BJ (cell line): ENCODE results near the gene ZNF587B. TPM values are rescaled to one million over a fixed set of nuclear protein-coding genes. Genes with fewer than 3 reads are reported as not detected.
"Not testable (repeated sequence)": the region's sequence is repeated elsewhere in the genome, so short reads cannot be mapped to it uniquely, and the experiment has no call there.

Source experiments
- CTCF ChIA-PET: fragments of 350-600 bp; formaldehyde crosslinking; extraction: SDS; loops from one replicate; lab custom pipeline; 2021; ENCODE audit warnings: antibody characterized with exemption, inconsistent platforms; lab: Yijun Ruan, JAX
- POLR2A ChIA-PET: fragments of 300-600 bp; sonication (Branson Sonifier 250); formaldehyde crosslinking; extraction: SDS; loops from one replicate; lab custom pipeline; 2021; ENCODE audit warnings: antibody characterized with exemption; lab: Charles Lee
- DNase-seq: peaks from one replicate; pipeline ENCODE4 v3.0.0-alpha.2; 2011; ENCODE audit warnings: low read depth
- H3K27me3 ChIP-seq: 2 replicates; pipeline ENCODE4 v1.6.0; 2011; ENCODE audit warnings: low read length; ENCODE audit not compliant: control insufficient read depth, insufficient read depth
- H3K36me3 ChIP-seq: 2 replicates; pipeline ENCODE4 v1.5.1; 2011; ENCODE audit warnings: low read length; ENCODE audit not compliant: control insufficient read depth, insufficient read depth
- H3K4me3 ChIP-seq: 2 replicates; pipeline ENCODE4 v1.5.1; 2011; ENCODE audit warnings: low read depth, mild to moderate bottlenecking, control low read depth, low read length
- polyA plus RNA-seq: library from polyadenylated mRNA; depleted of rRNA; stranded (reverse); fragments of >200 nt; gene quantifications from 2 replicates; pipeline ENCODE4 v1.2.3, GENCODE V29; 2011
- TF ChIP-seq, protein P1 (sequence below): IDR thresholded peaks from 2 replicates; pipeline ENCODE4 v1.5.1; 2011; ENCODE audit warnings: low read depth, mild to moderate bottlenecking, control low read depth, inconsistent platforms, low read length, moderate library complexity; ENCODE audit not compliant: insufficient read depth

Gene ZNF587B
- polyA plus RNA-seq, 1 experiment: 2.3 TPM

DNA sequence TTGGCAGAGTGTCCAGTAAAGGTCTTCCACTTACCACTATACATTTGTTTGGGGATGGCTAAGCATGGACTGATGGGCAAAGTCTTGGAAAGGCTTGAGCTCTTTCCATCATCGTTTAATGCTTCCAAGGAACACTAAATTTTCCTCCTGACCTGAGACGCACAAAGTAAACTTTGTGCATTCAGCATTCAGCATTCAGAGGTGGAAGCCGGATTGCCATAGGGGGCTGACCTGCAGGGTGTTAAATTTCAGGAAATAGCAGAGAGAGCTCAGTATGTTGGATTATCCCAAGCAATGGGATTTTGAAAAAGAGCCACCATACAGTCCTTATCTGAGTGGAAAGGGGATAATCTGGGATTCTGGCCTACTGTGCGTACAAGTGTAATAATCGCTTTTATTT lies 29.4 kb upstream of the ZNF587B start:
- POLR2A ChIA-PET: no interaction called here

GRCh38 chr19:57802269-57802668 lies 27.8 kb upstream of the ZNF587B start:
- CTCF ChIA-PET: no interaction called here
- H3K4me3 ChIP-seq: no peak overlapping the region
- POLR2A ChIA-PET: no interaction called here
- H3K36me3 ChIP-seq: no peaks in the 10 kb centered on the region
- TF ChIP-seq, protein P1, sequence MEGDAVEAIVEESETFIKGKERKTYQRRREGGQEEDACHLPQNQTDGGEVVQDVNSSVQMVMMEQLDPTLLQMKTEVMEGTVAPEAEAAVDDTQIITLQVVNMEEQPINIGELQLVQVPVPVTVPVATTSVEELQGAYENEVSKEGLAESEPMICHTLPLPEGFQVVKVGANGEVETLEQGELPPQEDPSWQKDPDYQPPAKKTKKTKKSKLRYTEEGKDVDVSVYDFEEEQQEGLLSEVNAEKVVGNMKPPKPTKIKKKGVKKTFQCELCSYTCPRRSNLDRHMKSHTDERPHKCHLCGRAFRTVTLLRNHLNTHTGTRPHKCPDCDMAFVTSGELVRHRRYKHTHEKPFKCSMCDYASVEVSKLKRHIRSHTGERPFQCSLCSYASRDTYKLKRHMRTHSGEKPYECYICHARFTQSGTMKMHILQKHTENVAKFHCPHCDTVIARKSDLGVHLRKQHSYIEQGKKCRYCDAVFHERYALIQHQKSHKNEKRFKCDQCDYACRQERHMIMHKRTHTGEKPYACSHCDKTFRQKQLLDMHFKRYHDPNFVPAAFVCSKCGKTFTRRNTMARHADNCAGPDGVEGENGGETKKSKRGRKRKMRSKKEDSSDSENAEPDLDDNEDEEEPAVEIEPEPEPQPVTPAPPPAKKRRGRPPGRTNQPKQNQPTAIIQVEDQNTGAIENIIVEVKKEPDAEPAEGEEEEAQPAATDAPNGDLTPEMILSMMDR: no peak
- H3K27me3 ChIP-seq: no peaks in the 10 kb centered on the region
- no peak for DNase-seq

More for the DNA sequence above, 29.4 kb upstream of the ZNF587B start:
- Histone ChIP-seq H3K4me3 (no peak overlapping the region), H3K27me3 (no peaks in the 10 kb centered on the region), H3K36me3 (no peaks in the 10 kb centered on the region)
- TF ChIP-seq, protein P1: no peak
- CTCF ChIA-PET: interaction anchor here (0.5 kb wide), 1 partner anchor 13 kb away, joined by 3 read pairs; no protein-coding TSS in a partner anchor
- DNase-seq: no peak

DNA sequence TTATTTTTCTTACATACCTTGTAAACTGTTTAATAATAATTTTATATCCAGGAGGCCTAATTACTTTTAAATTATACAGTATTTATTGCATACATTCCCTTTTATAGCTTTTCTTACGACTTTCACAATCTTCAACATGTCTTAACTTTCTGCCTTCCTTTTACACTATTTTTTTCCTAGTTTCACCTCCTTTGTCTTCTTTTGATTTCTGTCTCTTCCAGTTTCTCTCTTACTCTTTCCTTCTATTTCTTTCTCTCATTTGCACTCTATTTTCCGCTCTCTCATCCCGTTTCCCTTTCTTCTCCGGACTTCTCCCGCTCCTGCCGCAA lies 26.9 kb upstream of the ZNF587B start:
- no peak for DNase-seq
- Histone ChIP-seq H3K4me3 (peak overlapping the region; percentile 49), H3K27me3 (no peaks in the 10 kb centered on the region), H3K36me3 (no peaks in the 10 kb centered on the region)
- TF ChIP-seq, protein P1: no peak
- POLR2A ChIA-PET: interaction anchor here (0.6 kb wide), 1 partner anchor 76 kb away, joined by 12 read pairs; the partner anchor contains the start of gene ZNF671
- CTCF ChIA-PET: no interaction called here

- POLR2A ChIA-PET: interaction anchor here (0.7 kb wide), 1 partner anchor 9 kb away, joined by 3 read pairs; no protein-coding TSS in a partner anchor
- TF ChIP-seq, protein P1: no peak
- peak; percentile 34 for DNase-seq
- Histone ChIP-seq H3K4me3 (peak overlapping the region; percentile 49), H3K27me3 (no peaks in the 10 kb centered on the region), H3K36me3 (peaks cover 2% of the 10 kb centered on the region; the same call in 1 of the 2 replicates)
- CTCF ChIA-PET: interaction anchor here (0.7 kb wide), 1 partner anchor 8 kb away, joined by 3 read pairs; no protein-coding TSS in a partner anchor
These were observed 26.3 kb upstream of the ZNF587B start for GRCh38 chr19:57803594-57804325.

DNA sequence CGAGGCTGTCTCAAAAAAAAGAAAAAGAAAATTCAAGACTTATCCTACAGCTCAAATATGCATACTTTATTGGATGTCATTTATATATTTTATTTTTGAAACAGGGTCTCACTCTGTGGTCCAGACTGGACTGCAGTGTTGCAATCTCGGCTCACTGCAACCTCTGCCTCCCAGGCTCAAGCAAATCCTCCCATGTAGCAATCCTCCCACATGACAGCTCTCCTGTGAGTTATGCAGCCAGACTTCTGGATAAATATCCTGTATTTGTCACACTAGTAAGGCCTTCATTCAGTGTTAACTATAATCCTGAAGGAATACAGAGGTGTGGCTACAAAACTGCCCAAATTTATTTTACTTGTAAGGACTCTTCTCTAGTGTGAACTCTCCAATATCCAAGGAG lies 22.6 kb upstream of the ZNF587B start:
- DNase-seq: no peak
- ChIA-PET POLR2A (no interaction called here), CTCF (no interaction called here)
- TF ChIP-seq, protein P1: no peak
- Histone ChIP-seq H3K27me3 (no peaks in the 10 kb centered on the region), H3K36me3 (peaks cover 3% of the 10 kb centered on the region), H3K4me3 (no peak overlapping the region)

DNA sequence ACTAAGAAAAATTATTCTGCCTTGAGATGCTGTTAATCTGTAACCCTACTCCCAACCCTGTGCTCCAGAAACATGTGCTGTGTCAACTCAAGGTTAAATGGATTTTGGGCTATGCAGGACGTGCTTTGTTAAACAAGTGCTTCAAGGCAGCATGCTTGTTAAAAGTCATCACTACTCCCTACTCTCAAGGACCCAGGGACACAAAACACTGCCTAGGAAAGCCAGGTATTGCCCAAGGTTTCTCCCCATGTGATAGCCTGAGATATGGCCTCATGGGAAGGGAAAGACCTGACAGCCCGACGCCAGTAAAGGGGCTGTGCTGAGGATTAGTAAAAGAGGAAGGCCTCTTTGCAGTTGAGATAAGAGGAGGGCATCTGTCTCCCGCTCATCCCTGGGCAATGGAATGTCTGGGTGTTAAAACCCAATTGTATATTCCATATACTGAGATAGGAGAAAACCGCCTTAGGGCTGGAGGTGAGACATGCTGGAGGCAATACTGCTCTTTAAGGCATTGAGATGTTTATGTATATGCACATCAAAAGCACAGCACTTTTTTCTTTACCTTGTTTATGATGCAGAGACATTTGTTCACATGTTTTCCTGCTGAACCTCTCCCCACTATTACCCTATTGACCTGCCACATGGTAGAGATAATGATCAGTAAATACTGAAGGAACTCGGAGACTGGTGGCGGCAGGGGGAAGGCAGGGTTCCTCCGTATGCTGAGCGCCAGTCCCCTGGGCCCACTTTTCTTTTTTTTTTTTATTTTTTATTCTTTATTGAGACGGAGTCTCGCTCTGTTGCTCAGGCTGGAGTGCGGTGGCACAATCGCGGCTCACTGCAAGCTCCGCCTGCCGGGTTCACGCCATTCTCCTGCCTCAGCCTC lies 19.4 kb upstream of the ZNF587B start:
- DNase-seq, H3K27me3 ChIP-seq, H3K36me3 ChIP-seq, CTCF ChIA-PET, POLR2A ChIA-PET, H3K4me3 ChIP-seq: not testable (repeated sequence)
